Natural killer cell (primary cell): ENCODE data around the gene CDH13. TPM values are rescaled to one million over a fixed set of nuclear protein-coding genes. Genes with fewer than 3 reads are reported as not detected.

ENCODE experiments used
- ATAC-seq, 3 donors: fragments of 150-1000 bp in 2 of 3; fragments of 200-7000 bp in 1 of 3; cut with Tn5 transposase; 1 replicate in 1 of 3; 2 replicates in 2 of 3; pipeline ENCODE4 v1.10.0; 2021; ENCODE audit warnings: mild to moderate bottlenecking in 2 of 3, moderate library complexity in 2 of 3
- DNase-seq, 2 donors: peaks; one replicate each; pipeline versions ENCODE4 v3.0.0 to v3.0.0-alpha.2; 2013 to 2021; ENCODE audit warnings: mixed read lengths in 1 of 2
- H3K27ac ChIP-seq: one replicate; pipeline ENCODE4 v1.5.1; 2013; ENCODE audit warnings: mild to moderate bottlenecking, low read length
- H3K27me3 ChIP-seq: one replicate; pipeline ENCODE4 v1.6.1; 2013; ENCODE audit warnings: low read length; ENCODE audit not compliant: control insufficient read depth, insufficient read depth
- H3K36me3 ChIP-seq: one replicate; pipeline ENCODE4 v1.6.1; 2013; ENCODE audit warnings: low read length; ENCODE audit not compliant: control insufficient read depth, insufficient read depth
- H3K4me1 ChIP-seq: one replicate; pipeline ENCODE4 v1.6.1; 2013; ENCODE audit warnings: low read length; ENCODE audit not compliant: control insufficient read depth, insufficient read depth
- H3K4me3 ChIP-seq: one replicate; pipeline ENCODE4 v1.5.1; 2013; ENCODE audit warnings: low read length
- H3K9me3 ChIP-seq: one replicate; pipeline ENCODE4 v1.6.1; 2013; ENCODE audit warnings: low read length; ENCODE audit not compliant: control insufficient read depth, insufficient read depth
- H3K27ac Mint-ChIP-seq, 2 donors: one replicate each; pipeline ENCODE4 v1.8.0; 2022; ENCODE audit warnings: mild to moderate bottlenecking in 2 of 2, mixed read lengths in 2 of 2, moderate library complexity in 1 of 2
- H3K27me3 Mint-ChIP-seq, 2 donors: one replicate each; pipeline ENCODE4 v1.8.0; 2022; ENCODE audit warnings: low read depth in 2 of 2, mixed read lengths in 2 of 2
- H3K36me3 Mint-ChIP-seq: one replicate; pipeline ENCODE4 v1.8.0; 2022; ENCODE audit warnings: mixed read lengths
- H3K4me1 Mint-ChIP-seq, 2 donors: one replicate each; pipeline ENCODE4 v1.8.0; 2022; ENCODE audit warnings: mixed read lengths in 2 of 2
- H3K4me3 Mint-ChIP-seq: one replicate; pipeline ENCODE4 v1.8.0; 2022; ENCODE audit warnings: mild to moderate bottlenecking, moderate library complexity, mixed read lengths
- H3K9me3 Mint-ChIP-seq, 2 donors: one replicate each; pipeline ENCODE4 v1.8.0; 2022; ENCODE audit warnings: mixed read lengths in 2 of 2
- WGBS: methylation state at CpG from one replicate; pipeline ENCODE4 v1.1.7; 2013; ENCODE audit warnings: missing lambda C conversion rate; ENCODE audit not compliant: insufficient coverage; 5-methylcytosine and 5-hydroxymethylcytosine counted together
- intact Hi-C: fragments of 100-400 bp; cut with micrococcal nuclease; formaldehyde crosslinking; loops from one replicate; pipeline ENCODE4 v1.14.2; 2022
- total RNA-seq, 4 donors: library from RNA; stranded (reverse); fragments of 120-200 nt in 1 of 4; gene quantifications; one replicate each; pipeline versions ENCODE4 v1.2.3 to v1.2.4, GENCODE V29; 2013 to 2022
- TF ChIP-seq, protein P1 (sequence below): fragments of 200-600 bp; IDR thresholded peaks from one replicate; pipeline ENCODE4 v1.8.0; 2022; ENCODE audit warnings: antibody characterized with exemption

The CDH13 gene
- total RNA-seq, 3 donors from 2014 or later (not counting 1 experiment from before 2014, with no cell fraction given) = not detected

GRCh38 chr16:82584553-82585152 is 42.1 kb upstream of the CDH13 start:
- Histone ChIP-seq H3K27me3 (peaks cover 2% of the 10 kb centered on the region), H3K4me3 (no peak overlapping the region), H3K9me3 (no peaks in the 10 kb centered on the region), H3K4me1 (no peaks in the 10 kb centered on the region), H3K36me3 (no peaks in the 10 kb centered on the region), H3K27ac (no peak overlapping the region)
- no peaks in the 10 kb centered on the region for H3K9me3 Mint-ChIP-seq
- intact Hi-C loops = loop anchor here (5.0 kb wide), 1 partner anchor 322 kb away; no protein-coding TSS in a partner anchor
- H3K27me3 Mint-ChIP-seq = peaks cover 16 to 33% of the 10 kb centered on the region in 2 donors
- no peak overlapping the region for H3K4me3 Mint-ChIP-seq
- ATAC-seq = no peak
- 79% methylated on average over 12 of the region's 12 CpGs for WGBS
- H3K36me3 Mint-ChIP-seq = no peaks in the 10 kb centered on the region
- TF ChIP-seq, protein P1, sequence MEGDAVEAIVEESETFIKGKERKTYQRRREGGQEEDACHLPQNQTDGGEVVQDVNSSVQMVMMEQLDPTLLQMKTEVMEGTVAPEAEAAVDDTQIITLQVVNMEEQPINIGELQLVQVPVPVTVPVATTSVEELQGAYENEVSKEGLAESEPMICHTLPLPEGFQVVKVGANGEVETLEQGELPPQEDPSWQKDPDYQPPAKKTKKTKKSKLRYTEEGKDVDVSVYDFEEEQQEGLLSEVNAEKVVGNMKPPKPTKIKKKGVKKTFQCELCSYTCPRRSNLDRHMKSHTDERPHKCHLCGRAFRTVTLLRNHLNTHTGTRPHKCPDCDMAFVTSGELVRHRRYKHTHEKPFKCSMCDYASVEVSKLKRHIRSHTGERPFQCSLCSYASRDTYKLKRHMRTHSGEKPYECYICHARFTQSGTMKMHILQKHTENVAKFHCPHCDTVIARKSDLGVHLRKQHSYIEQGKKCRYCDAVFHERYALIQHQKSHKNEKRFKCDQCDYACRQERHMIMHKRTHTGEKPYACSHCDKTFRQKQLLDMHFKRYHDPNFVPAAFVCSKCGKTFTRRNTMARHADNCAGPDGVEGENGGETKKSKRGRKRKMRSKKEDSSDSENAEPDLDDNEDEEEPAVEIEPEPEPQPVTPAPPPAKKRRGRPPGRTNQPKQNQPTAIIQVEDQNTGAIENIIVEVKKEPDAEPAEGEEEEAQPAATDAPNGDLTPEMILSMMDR = no peak
- no peak overlapping the region for H3K27ac Mint-ChIP-seq
- no peak for DNase-seq
- H3K4me1 Mint-ChIP-seq = no peaks in the 10 kb centered on the region

- Mint-ChIP-seq H3K27ac (no peak overlapping the region), H3K27me3 (peaks cover 14 to 30% of the 10 kb centered on the region in 2 donors), H3K4me3 (no peak overlapping the region), H3K36me3 (no peaks in the 10 kb centered on the region), H3K4me1 (no peaks in the 10 kb centered on the region), H3K9me3 (no peaks in the 10 kb centered on the region)
- Histone ChIP-seq H3K4me1 (no peaks in the 10 kb centered on the region), H3K36me3 (no peaks in the 10 kb centered on the region), H3K9me3 (no peaks in the 10 kb centered on the region), H3K27me3 (no peaks in the 10 kb centered on the region), H3K4me3 (no peak overlapping the region), H3K27ac (no peak overlapping the region)
- ATAC-seq (no peak), DNase-seq (no peak)
- 94% methylated on average over 5 of the region's 6 CpGs for WGBS
- intact Hi-C loops = no loop called here
- TF ChIP-seq, protein P1 = no peak
Measured at GRCh38 chr16:82585675-82586074, 41.1 kb upstream of the CDH13 start.

DNA sequence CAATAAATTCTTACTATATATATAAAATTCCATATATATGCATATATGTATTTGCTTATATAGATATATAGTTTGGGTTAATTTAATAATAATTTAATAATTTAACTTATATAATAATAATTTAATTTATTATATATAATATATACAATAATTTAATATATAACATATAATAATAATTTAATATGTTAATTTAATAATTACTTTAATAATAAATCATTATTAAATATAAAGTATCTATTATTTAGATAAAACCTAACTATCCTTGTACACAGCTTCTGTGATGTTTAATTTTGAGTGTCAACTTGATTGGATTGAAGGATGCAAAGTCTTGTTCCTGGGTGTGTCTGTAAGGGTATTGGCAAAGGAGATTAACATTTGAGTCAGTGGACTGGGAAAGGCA is 40.6 kb upstream of the CDH13 start:
- Mint-ChIP-seq H3K27me3 (peaks cover 17 to 26% of the 10 kb centered on the region in 2 donors), H3K27ac (no peak overlapping the region), H3K9me3 (no peaks in the 10 kb centered on the region), H3K4me3 (no peak overlapping the region), H3K4me1 (no peaks in the 10 kb centered on the region), H3K36me3 (no peaks in the 10 kb centered on the region)
- H3K4me3 ChIP-seq = no peak overlapping the region
- DNase-seq = no peak
- no peaks in the 10 kb centered on the region for H3K36me3 ChIP-seq
- no peaks in the 10 kb centered on the region for H3K9me3 ChIP-seq
- no peaks in the 10 kb centered on the region for H3K27me3 ChIP-seq
- H3K4me1 ChIP-seq = no peaks in the 10 kb centered on the region
- H3K27ac ChIP-seq = no peak overlapping the region
- intact Hi-C loops = no loop called here
- no peak for ATAC-seq
- TF ChIP-seq, protein P1 = no peak

DNA sequence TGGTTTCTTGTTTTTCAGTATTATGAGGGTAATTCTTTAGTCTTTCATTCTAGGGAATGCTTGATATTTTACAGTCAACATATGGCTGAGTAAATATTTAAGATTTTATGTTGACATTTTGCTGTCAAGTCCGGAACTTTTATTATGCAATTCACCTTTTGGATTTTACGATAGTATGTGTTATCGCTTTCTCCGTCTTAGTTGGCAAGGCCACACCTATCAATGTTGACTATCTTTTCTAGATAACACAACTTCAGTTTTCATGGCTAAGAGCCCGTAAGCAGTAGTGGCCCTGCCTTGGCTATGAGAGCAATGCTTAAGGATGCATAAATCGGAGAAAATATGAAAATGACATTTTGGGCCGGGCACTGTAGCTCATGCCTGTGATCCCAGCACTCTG is 39.5 kb upstream of the CDH13 start:
- Mint-ChIP-seq H3K4me1 (no peaks in the 10 kb centered on the region), H3K4me3 (no peak overlapping the region), H3K9me3 (no peaks in the 10 kb centered on the region), H3K36me3 (no peaks in the 10 kb centered on the region), H3K27me3 (peaks cover 17 to 24% of the 10 kb centered on the region in 2 donors), H3K27ac (no peak overlapping the region)
- no peak overlapping the region for H3K4me3 ChIP-seq
- H3K4me1 ChIP-seq = no peaks in the 10 kb centered on the region
- H3K9me3 ChIP-seq = no peaks in the 10 kb centered on the region
- TF ChIP-seq, protein P1 = no peak
- intact Hi-C loops = no loop called here
- H3K27me3 ChIP-seq = no peaks in the 10 kb centered on the region
- ATAC-seq = no peak
- no peak for DNase-seq
- H3K27ac ChIP-seq = no peak overlapping the region
- WGBS = 92% methylated on average over 7 of the region's 7 CpGs
- H3K36me3 ChIP-seq = no peaks in the 10 kb centered on the region
